ENCODE measurements around the gene PUM1.

DNA sequence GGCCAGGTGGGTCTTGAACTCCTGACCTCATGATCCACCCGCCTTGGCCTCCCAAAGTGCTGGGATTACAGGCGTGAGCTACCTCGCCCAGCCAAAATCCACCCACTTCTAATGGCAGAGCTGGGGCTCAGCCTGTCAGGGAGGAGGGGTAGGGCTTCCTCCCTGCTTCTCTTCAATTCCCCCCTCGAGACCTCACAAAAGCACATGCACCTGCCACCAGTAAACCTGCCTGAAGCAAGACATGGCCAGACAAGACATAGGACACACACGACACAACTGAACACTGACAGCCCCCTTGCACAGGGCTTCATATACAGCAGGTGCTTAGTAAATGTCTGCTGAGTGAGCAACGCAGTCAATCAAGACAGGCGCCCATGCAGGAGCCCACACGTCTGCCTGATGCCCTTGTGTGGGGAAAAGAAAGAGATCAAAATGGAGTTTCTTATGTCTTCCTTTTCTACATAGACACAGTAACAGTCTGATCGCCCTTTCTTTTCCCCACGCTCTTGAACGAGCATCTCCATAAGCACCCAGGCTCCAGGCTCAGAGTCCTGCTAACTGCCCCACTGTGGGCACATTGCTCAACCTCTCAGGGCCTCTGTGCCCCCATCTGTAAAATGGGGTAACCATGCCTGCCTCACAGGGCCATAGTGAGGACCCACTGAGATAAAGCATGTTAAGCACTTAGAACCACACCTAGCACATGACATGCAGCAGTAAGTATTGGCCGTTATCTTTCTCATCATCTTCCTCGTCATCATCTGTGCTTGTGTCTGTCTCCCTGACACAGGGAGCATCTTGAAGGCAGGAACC lies 165.7 kb downstream of the PUM1 start:
- no peak for TF ChIP-seq CTBP1 (IDR thresholded peaks at IDR 0.05; ENCODE audit: borderline replicate concordance)
- no peak for TF ChIP-seq FOXM1 (IDR thresholded peaks at IDR 0.05; ENCODE audit: borderline replicate concordance)
- TF ChIP-seq BHLHE40 (IDR thresholded peaks at IDR 0.05; ENCODE audit: borderline replicate concordance), result no peak
- TF ChIP-seq SUZ12 (IDR thresholded peaks at IDR 0.05), result no peak
- TF ChIP-seq, protein P1, sequence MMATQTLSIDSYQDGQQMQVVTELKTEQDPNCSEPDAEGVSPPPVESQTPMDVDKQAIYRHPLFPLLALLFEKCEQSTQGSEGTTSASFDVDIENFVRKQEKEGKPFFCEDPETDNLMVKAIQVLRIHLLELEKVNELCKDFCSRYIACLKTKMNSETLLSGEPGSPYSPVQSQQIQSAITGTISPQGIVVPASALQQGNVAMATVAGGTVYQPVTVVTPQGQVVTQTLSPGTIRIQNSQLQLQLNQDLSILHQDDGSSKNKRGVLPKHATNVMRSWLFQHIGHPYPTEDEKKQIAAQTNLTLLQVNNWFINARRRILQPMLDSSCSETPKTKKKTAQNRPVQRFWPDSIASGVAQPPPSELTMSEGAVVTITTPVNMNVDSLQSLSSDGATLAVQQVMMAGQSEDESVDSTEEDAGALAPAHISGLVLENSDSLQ (IDR thresholded peaks at IDR 0.05), result no peak
- TF ChIP-seq ARNT (IDR thresholded peaks at IDR 0.05), result no peak
- no peak for TF ChIP-seq SP1 (IDR thresholded peaks at IDR 0.05)

Measured in HEK293T (cell line).